ENCODE data around the gene GRK5.

GRK5 gene

GRCh38 chr10:119308089-119308488, 100.7 kb downstream of the GRK5 start:
- no peak overlapping the region for H3K4me3 ChIP-seq (ENCODE audit: low read depth in 1 of 5, low read length in 5 of 5)
- H3K27me3 ChIP-seq (ENCODE audit: control insufficient read depth in 5 of 5, insufficient read depth in 4 of 5, low read length in 5 of 5): no peaks in the 10 kb centered on the region
- no peaks in the 10 kb centered on the region for H3K36me3 ChIP-seq (ENCODE audit: control insufficient read depth in 5 of 5, insufficient read depth in 5 of 5, low read length in 5 of 5)
- no peaks in the 10 kb centered on the region for H3K9me3 ChIP-seq (ENCODE audit: control insufficient read depth in 5 of 5, low read length in 5 of 5)
- no peak overlapping the region for H3K27ac ChIP-seq (ENCODE audit: low read depth, low read length)
- H3K4me1 ChIP-seq (ENCODE audit: control insufficient read depth in 5 of 5, insufficient read depth in 5 of 5, low read length in 5 of 5): peaks cover 0 to 34% (median 12%) of the 10 kb centered on the region in 5 donors
- H3K9ac ChIP-seq (ENCODE audit: low read length in 5 of 5): no peak overlapping the region

- Histone ChIP-seq H3K4me3 (ENCODE audit: low read depth in 1 of 5, low read length in 5 of 5) (no peak overlapping the region), H3K4me1 (ENCODE audit: control insufficient read depth in 5 of 5, insufficient read depth in 5 of 5, low read length in 5 of 5) (peaks cover 0 to 37% (median 12%) of the 10 kb centered on the region in 5 donors), H3K9ac (ENCODE audit: low read length in 5 of 5) (no peak overlapping the region), H3K9me3 (ENCODE audit: control insufficient read depth in 5 of 5, low read length in 5 of 5) (no peaks in the 10 kb centered on the region), H3K36me3 (ENCODE audit: control insufficient read depth in 5 of 5, insufficient read depth in 5 of 5, low read length in 5 of 5) (no peaks in the 10 kb centered on the region), H3K27ac (ENCODE audit: low read depth, low read length) (no peak overlapping the region), H3K27me3 (ENCODE audit: control insufficient read depth in 5 of 5, insufficient read depth in 4 of 5, low read length in 5 of 5) (no peaks in the 10 kb centered on the region)
Observed at GRCh38 chr10:119308551-119309422, 101.4 kb downstream of the GRK5 start.

GRCh38 chr10:119309423-119309770, 102.0 kb downstream of the GRK5 start:
- no peak overlapping the region for H3K27ac ChIP-seq (ENCODE audit: low read depth, low read length)
- no peaks in the 10 kb centered on the region for H3K36me3 ChIP-seq (ENCODE audit: control insufficient read depth in 5 of 5, insufficient read depth in 5 of 5, low read length in 5 of 5)
- peaks cover 0 to 37% (median 12%) of the 10 kb centered on the region in 5 donors for H3K4me1 ChIP-seq (ENCODE audit: control insufficient read depth in 5 of 5, insufficient read depth in 5 of 5, low read length in 5 of 5)
- no peak overlapping the region for H3K4me3 ChIP-seq (ENCODE audit: low read depth in 1 of 5, low read length in 5 of 5)
- no peaks in the 10 kb centered on the region for H3K9me3 ChIP-seq (ENCODE audit: control insufficient read depth in 5 of 5, low read length in 5 of 5)
- H3K27me3 ChIP-seq (ENCODE audit: control insufficient read depth in 5 of 5, insufficient read depth in 4 of 5, low read length in 5 of 5): no peaks in the 10 kb centered on the region
- no peak overlapping the region for H3K9ac ChIP-seq (ENCODE audit: low read length in 5 of 5)

GRCh38 chr10:119310806-119311205, 103.4 kb downstream of the GRK5 start:
- Histone ChIP-seq H3K4me3 (ENCODE audit: low read depth in 1 of 5, low read length in 5 of 5) (no peak overlapping the region), H3K9ac (ENCODE audit: low read length in 5 of 5) (no peak overlapping the region), H3K27ac (ENCODE audit: low read depth, low read length) (no peak overlapping the region), H3K27me3 (ENCODE audit: control insufficient read depth in 5 of 5, insufficient read depth in 4 of 5, low read length in 5 of 5) (no peaks in the 10 kb centered on the region), H3K4me1 (ENCODE audit: control insufficient read depth in 5 of 5, insufficient read depth in 5 of 5, low read length in 5 of 5) (peaks cover 0 to 38% (median 12%) of the 10 kb centered on the region in 5 donors), H3K9me3 (ENCODE audit: control insufficient read depth in 5 of 5, low read length in 5 of 5) (no peaks in the 10 kb centered on the region), H3K36me3 (ENCODE audit: control insufficient read depth in 5 of 5, insufficient read depth in 5 of 5, low read length in 5 of 5) (no peaks in the 10 kb centered on the region)

- Histone ChIP-seq H3K9me3 (ENCODE audit: control insufficient read depth in 5 of 5, low read length in 5 of 5) (no peaks in the 10 kb centered on the region), H3K27ac (ENCODE audit: low read depth, low read length) (no peak overlapping the region), H3K36me3 (ENCODE audit: control insufficient read depth in 5 of 5, insufficient read depth in 5 of 5, low read length in 5 of 5) (no peaks in the 10 kb centered on the region), H3K4me1 (ENCODE audit: control insufficient read depth in 5 of 5, insufficient read depth in 5 of 5, low read length in 5 of 5) (peaks cover 0 to 37% (median 8%) of the 10 kb centered on the region in 5 donors), H3K9ac (ENCODE audit: low read length in 5 of 5) (no peak overlapping the region), H3K27me3 (ENCODE audit: control insufficient read depth in 5 of 5, insufficient read depth in 4 of 5, low read length in 5 of 5) (no peaks in the 10 kb centered on the region), H3K4me3 (ENCODE audit: low read depth in 1 of 5, low read length in 5 of 5) (no peak overlapping the region)
Observed at GRCh38 chr10:119312241-119312640, 104.9 kb downstream of the GRK5 start.

GRCh38 chr10:119313024-119313423, 105.7 kb downstream of the GRK5 start:
- Histone ChIP-seq H3K27me3 (ENCODE audit: control insufficient read depth in 5 of 5, insufficient read depth in 4 of 5, low read length in 5 of 5) (no peaks in the 10 kb centered on the region), H3K9ac (ENCODE audit: low read length in 5 of 5) (no peak overlapping the region), H3K27ac (ENCODE audit: low read depth, low read length) (no peak overlapping the region), H3K36me3 (ENCODE audit: control insufficient read depth in 5 of 5, insufficient read depth in 5 of 5, low read length in 5 of 5) (no peaks in the 10 kb centered on the region), H3K4me3 (ENCODE audit: low read depth in 1 of 5, low read length in 5 of 5) (no peak overlapping the region), H3K4me1 (ENCODE audit: control insufficient read depth in 5 of 5, insufficient read depth in 5 of 5, low read length in 5 of 5) (peaks cover 0 to 40% (median 14%) of the 10 kb centered on the region in 5 donors), H3K9me3 (ENCODE audit: control insufficient read depth in 5 of 5, low read length in 5 of 5) (no peaks in the 10 kb centered on the region)

GRCh38 chr10:119313644-119314043, 106.3 kb downstream of the GRK5 start:
- Histone ChIP-seq H3K27ac (ENCODE audit: low read depth, low read length) (no peak overlapping the region), H3K9me3 (ENCODE audit: control insufficient read depth in 5 of 5, low read length in 5 of 5) (no peaks in the 10 kb centered on the region), H3K4me1 (ENCODE audit: control insufficient read depth in 5 of 5, insufficient read depth in 5 of 5, low read length in 5 of 5) (peaks cover 0 to 42% (median 12%) of the 10 kb centered on the region in 5 donors), H3K36me3 (ENCODE audit: control insufficient read depth in 5 of 5, insufficient read depth in 5 of 5, low read length in 5 of 5) (no peaks in the 10 kb centered on the region), H3K27me3 (ENCODE audit: control insufficient read depth in 5 of 5, insufficient read depth in 4 of 5, low read length in 5 of 5) (no peaks in the 10 kb centered on the region), H3K4me3 (ENCODE audit: low read depth in 1 of 5, low read length in 5 of 5) (no peak overlapping the region), H3K9ac (ENCODE audit: low read length in 5 of 5) (no peak overlapping the region)

- no peaks in the 10 kb centered on the region for H3K27me3 ChIP-seq (ENCODE audit: control insufficient read depth in 5 of 5, insufficient read depth in 4 of 5, low read length in 5 of 5)
- no peak overlapping the region for H3K4me3 ChIP-seq (ENCODE audit: low read depth in 1 of 5, low read length in 5 of 5)
- no peaks in the 10 kb centered on the region for H3K9me3 ChIP-seq (ENCODE audit: control insufficient read depth in 5 of 5, low read length in 5 of 5)
- no peak overlapping the region for H3K27ac ChIP-seq (ENCODE audit: low read depth, low read length)
- no peaks in the 10 kb centered on the region for H3K36me3 ChIP-seq (ENCODE audit: control insufficient read depth in 5 of 5, insufficient read depth in 5 of 5, low read length in 5 of 5)
- H3K4me1 ChIP-seq (ENCODE audit: control insufficient read depth in 5 of 5, insufficient read depth in 5 of 5, low read length in 5 of 5): peaks cover 0 to 42% (median 15%) of the 10 kb centered on the region in 5 donors
- no peak overlapping the region for H3K9ac ChIP-seq (ENCODE audit: low read length in 5 of 5)
Observed at GRCh38 chr10:119314061-119314460, 106.7 kb downstream of the GRK5 start.

GRCh38 chr10:119314486-119314885, 107.1 kb downstream of the GRK5 start:
- peaks cover 0 to 46% (median 17%) of the 10 kb centered on the region in 5 donors for H3K4me1 ChIP-seq (ENCODE audit: control insufficient read depth in 5 of 5, insufficient read depth in 5 of 5, low read length in 5 of 5)

GRCh38 chr10:119315128-119316001, 108.0 kb downstream of the GRK5 start:
- Histone ChIP-seq H3K9ac (ENCODE audit: low read length in 5 of 5) (peak overlapping the region in 1 of 5 donors; percentile 56), H3K4me3 (ENCODE audit: low read depth in 1 of 5, low read length in 5 of 5) (peak overlapping the region in 1 of 5 donors; percentile 17), H3K9me3 (ENCODE audit: control insufficient read depth in 5 of 5, low read length in 5 of 5) (no peaks in the 10 kb centered on the region), H3K27ac (ENCODE audit: low read depth, low read length) (peak overlapping the region; percentile 50), H3K36me3 (ENCODE audit: control insufficient read depth in 5 of 5, insufficient read depth in 5 of 5, low read length in 5 of 5) (no peaks in the 10 kb centered on the region), H3K27me3 (ENCODE audit: control insufficient read depth in 5 of 5, insufficient read depth in 4 of 5, low read length in 5 of 5) (no peaks in the 10 kb centered on the region), H3K4me1 (ENCODE audit: control insufficient read depth in 5 of 5, insufficient read depth in 5 of 5, low read length in 5 of 5) (peaks cover 0 to 52% (median 17%) of the 10 kb centered on the region in 5 donors)

More at GRCh38 chr10:119314486-119314885, 107.1 kb downstream of the GRK5 start:
- H3K27ac ChIP-seq (ENCODE audit: low read depth, low read length): peak overlapping the region; percentile 6
- no peak overlapping the region for H3K9ac ChIP-seq (ENCODE audit: low read length in 5 of 5)
- no peaks in the 10 kb centered on the region for H3K36me3 ChIP-seq (ENCODE audit: control insufficient read depth in 5 of 5, insufficient read depth in 5 of 5, low read length in 5 of 5)
- no peaks in the 10 kb centered on the region for H3K9me3 ChIP-seq (ENCODE audit: control insufficient read depth in 5 of 5, low read length in 5 of 5)
- no peak overlapping the region for H3K4me3 ChIP-seq (ENCODE audit: low read depth in 1 of 5, low read length in 5 of 5)
- H3K27me3 ChIP-seq (ENCODE audit: control insufficient read depth in 5 of 5, insufficient read depth in 4 of 5, low read length in 5 of 5): no peaks in the 10 kb centered on the region
